AG09319 (cell line): ENCODE data around the gene VSNL1.

Experiments used
- DNase-seq: peaks from one replicate; pipeline ENCODE4 v3.0.0-alpha.2; 2010; ENCODE audit warnings: low read depth; ENCODE audit errors: extremely low read depth
- CTCF ChIP-seq: IDR thresholded peaks from 2 replicates; pipeline ENCODE4 v1.5.1; 2011; ENCODE audit warnings: low read depth, mild to moderate bottlenecking, inconsistent platforms, low read length, moderate library complexity

The VSNL1 gene

DNA sequence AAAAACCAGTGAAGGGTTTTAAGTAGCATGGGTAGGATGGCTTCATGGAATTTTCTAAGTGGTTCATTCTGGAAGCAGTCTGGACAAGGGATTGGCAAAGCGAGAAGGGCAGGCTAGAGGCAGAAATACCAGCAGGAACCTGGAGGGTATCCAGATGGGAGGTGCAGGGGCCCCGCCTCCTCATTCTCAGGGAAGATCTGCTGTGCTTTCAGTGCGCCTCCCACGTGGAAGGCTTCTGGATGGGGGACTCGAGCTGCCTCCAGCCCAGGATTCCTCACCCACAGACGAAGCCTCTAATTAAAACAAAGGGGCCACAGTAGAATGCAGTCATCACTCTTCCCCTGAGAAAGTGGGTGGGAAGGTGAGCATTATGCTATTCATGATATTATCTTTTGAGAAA, 79.8 kb downstream of the VSNL1 start:
- DNase-seq, result no peak
- no peak for TF ChIP-seq CTCF

GRCh38 chr2:17620841-17621240, 80.3 kb downstream of the VSNL1 start:
- no peak for DNase-seq

DNA sequence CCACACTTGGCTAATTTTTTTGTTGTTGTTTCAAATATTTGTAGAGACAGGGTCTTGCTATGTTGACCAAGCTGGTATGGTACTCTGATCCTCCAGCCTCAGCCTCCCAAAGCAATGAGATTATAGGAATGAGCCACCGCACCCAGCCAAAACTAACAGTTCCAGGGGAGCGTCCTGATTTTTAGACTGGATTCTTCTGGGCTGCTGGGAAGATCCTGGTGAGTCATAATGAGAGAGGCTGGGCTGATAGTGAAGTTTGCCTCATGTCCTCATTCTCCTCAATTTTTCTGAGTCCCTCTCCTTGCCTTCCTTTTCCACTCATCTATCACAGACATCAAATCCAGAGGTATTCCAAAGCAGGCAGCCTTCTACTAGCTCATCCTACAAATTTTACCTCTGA, 81.3 kb downstream of the VSNL1 start:
- no peak for DNase-seq
- TF ChIP-seq CTCF, result no peak

More at GRCh38 chr2:17620841-17621240, 80.3 kb downstream of the VSNL1 start:
- TF ChIP-seq CTCF, result no peak

DNA sequence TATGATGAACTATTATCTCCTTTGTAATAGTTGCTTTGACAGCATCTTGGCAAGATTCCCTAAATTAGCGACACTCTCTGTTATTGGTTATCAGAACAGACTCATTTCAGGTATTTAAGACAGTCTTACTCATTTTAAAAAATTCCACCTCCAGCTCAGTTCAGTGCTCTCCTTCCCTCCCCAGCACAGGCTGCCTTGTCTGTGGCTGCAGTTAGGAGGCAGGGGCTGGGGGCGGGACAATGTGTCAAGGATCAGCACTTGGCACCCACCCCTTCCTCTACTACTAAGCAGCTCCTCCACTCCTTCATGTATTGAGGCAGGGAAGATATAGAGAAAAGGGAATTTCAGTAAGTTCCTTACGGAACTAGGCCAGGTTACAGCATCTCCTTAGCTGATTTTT, 85.0 kb downstream of the VSNL1 start:
- no peak for TF ChIP-seq CTCF
- DNase-seq, result no peak

GRCh38 chr2:17626986-17627385, 86.5 kb downstream of the VSNL1 start:
- DNase-seq, result no peak
- no peak for TF ChIP-seq CTCF

DNA sequence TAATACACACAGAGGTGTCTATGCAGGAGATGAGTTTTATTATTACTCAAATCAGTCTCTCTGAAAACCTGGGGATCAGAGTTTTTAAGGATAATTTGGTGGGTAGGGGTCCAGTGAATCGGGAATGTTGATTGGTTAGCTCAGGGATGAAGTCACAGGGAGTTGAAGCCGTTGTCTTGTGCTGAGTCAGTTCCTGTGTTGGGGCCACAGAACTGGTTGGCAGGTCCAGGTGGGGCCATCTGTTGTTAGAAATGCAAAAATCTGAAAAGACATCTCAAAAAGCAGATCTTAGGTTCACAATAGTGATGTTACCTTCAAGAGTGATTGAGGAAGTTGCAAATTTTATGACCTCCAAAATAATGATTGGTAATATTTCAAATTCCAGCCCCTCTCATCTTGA, 86.9 kb downstream of the VSNL1 start:
- no peak for DNase-seq
- no peak for TF ChIP-seq CTCF

DNA sequence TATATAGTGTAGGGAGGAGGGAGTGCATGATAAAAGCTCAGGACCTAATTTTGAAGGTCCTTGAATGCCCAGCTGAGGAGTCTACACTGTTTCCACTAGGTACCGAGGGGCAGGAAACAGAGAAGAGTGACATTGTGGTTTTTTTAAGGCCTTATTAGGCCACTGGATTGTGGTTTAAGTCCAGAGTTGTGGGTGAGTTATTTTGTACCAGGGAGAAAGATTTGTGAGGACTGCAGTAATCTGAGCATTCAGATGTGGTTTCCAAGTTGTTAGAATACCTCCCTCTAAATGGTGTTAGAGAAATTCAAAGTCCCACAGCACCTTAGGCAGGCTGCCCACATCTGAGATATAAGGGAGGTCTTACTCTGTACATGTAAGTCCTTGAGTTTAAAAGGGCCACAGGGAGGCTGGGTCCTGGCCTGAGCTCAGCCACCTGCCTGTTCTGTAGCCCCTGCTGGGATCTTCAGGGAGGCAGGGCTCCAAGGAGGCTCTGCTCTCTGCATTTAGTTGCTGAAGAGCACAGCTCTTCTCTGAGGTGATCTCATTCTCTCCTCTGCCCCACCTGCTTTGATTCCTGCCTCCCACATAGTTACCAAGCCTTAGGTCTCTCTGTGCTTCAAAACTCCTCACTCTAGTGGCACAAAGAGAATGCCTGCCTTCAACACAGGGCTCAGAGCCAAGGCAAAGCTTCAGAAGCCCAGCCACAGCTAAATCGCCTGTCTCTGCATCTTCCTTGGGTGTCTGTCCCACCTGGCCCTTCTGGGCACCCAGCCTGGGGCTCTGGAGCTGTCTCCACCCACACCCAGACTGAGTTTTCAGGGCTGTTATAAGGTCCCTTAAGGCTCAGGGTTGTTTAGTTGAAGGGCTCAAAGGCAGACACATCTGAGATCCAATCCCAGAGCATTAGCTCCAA, 88.1 kb downstream of the VSNL1 start:
- no peak for DNase-seq

More for the DNA sequence above, 88.1 kb downstream of the VSNL1 start:
- TF ChIP-seq CTCF, result no peak
